Endothelial cell of umbilical vein (primary cell): ENCODE results near the gene ZNF827. TPM values are rescaled to one million over a fixed set of nuclear protein-coding genes. Genes with fewer than 3 reads are reported as not detected.

ENCODE experiments used
- BruUV-seq: library from RNA; stranded (reverse); fragments of 400-500 nt; replicated peaks from 2 replicates; lab custom pipeline; 2021; lab: Mats Ljungman, UMichigan
- CTCF ChIA-PET: fragments of 300-600, 350-600 bp; sonication (Branson Sonifier 250); formaldehyde crosslinking; loops from one replicate; lab custom pipeline; 2021; ENCODE audit warnings: antibody characterized with exemption, inconsistent platforms; lab: Charles Lee
- POLR2A ChIA-PET: fragments of 300-600, 350-600 bp; sonication (Branson Sonifier 250); formaldehyde crosslinking; loops from one replicate; lab custom pipeline; 2021; ENCODE audit warnings: antibody characterized with exemption, inconsistent platforms; lab: Charles Lee
- DNase-seq: peaks from one replicate; pipeline ENCODE4 v3.0.0-alpha.2; 2011; ENCODE audit warnings: low read depth, low spot score
- FAIRE-seq: peaks from 2 replicates; lab custom pipeline; 2011; peaks lifted over from hg19 to GRCh38; lab: Jason Lieb, UNC
- H2AFZ ChIP-seq: 2 replicates; pipeline ENCODE4 v1.6.0; 2012; ENCODE audit warnings: low read depth, low read length, control low read depth, inconsistent platforms
- H3K27ac ChIP-seq: 2 replicates; pipeline ENCODE4 v1.5.1; 2011; ENCODE audit warnings: low read depth, mild to moderate bottlenecking, control low read depth, low read length, moderate library complexity; ENCODE audit not compliant: insufficient read depth
- H3K27me3 ChIP-seq, 2 experiments: 2 replicates each; pipeline versions ENCODE4 v1.6.0 to v1.6.1; 2011; ENCODE audit warnings: low read length in 2 of 2, mixed read lengths in 1 of 2; ENCODE audit not compliant: control insufficient read depth in 2 of 2, insufficient read depth in 2 of 2
- H3K36me3 ChIP-seq, 2 experiments: 2 replicates in 1 of 2; 3 replicates in 1 of 2; pipeline ENCODE4 v1.5.1; 2011; ENCODE audit warnings: low read length in 2 of 2, mild to moderate bottlenecking in 1 of 2, moderate library complexity in 1 of 2; ENCODE audit not compliant: control insufficient read depth in 2 of 2, insufficient read depth in 2 of 2; ENCODE audit errors: extremely low read depth in 1 of 2
- H3K4me1 ChIP-seq: 3 replicates; pipeline ENCODE4 v1.5.1; 2011; ENCODE audit warnings: mild to moderate bottlenecking, low read length; ENCODE audit not compliant: control insufficient read depth, insufficient read depth; ENCODE audit errors: extremely low read depth
- H3K4me2 ChIP-seq: 2 replicates; pipeline ENCODE4 v1.6.1; 2011; ENCODE audit warnings: low read length, control low read depth, mixed read lengths; ENCODE audit not compliant: insufficient read depth
- H3K4me3 ChIP-seq, 3 experiments: fragments of 200-600 bp in 1 of 3; sonication (generic), shearing (Covaris generic) in 1 of 3; replicated peaks in 1 of 3; 2 replicates each; pipeline ENCODE4 v1.5.1; 2011 to 2016; ENCODE audit warnings: control low read depth in 3 of 3, low read length in 3 of 3, mild to moderate bottlenecking in 2 of 3, inconsistent platforms in 1 of 3, low read depth in 1 of 3, moderate library complexity in 1 of 3; ENCODE audit not compliant: insufficient read depth in 1 of 3
- H3K79me2 ChIP-seq: 2 replicates; pipeline ENCODE4 v1.6.0; 2012; ENCODE audit warnings: low read length, inconsistent platforms; ENCODE audit not compliant: control insufficient read depth, insufficient read depth
- H3K9ac ChIP-seq: replicated peaks from 2 replicates; pipeline ENCODE3; 2011; ENCODE audit warnings: low read length, control low read depth; ENCODE audit not compliant: insufficient read depth; ENCODE audit errors: extremely low read depth
- H3K9me1 ChIP-seq: replicated peaks from 3 replicates; pipeline ENCODE4 v1.6.0; 2011; ENCODE audit warnings: mild to moderate bottlenecking, low read length; ENCODE audit not compliant: control insufficient read depth, insufficient read depth; ENCODE audit errors: extremely low read depth
- H3K9me3 ChIP-seq: replicated peaks from 2 replicates; pipeline ENCODE4 v1.5.1; 2012; ENCODE audit warnings: low read length, inconsistent platforms; ENCODE audit not compliant: control insufficient read depth, insufficient read depth
- H4K20me1 ChIP-seq: replicated peaks from 2 replicates; pipeline ENCODE3; 2011; ENCODE audit warnings: mild to moderate bottlenecking, low read length; ENCODE audit not compliant: control insufficient read depth, insufficient read depth; ENCODE audit errors: extremely low read depth
- EZH2 ChIP-seq: IDR thresholded peaks from 2 replicates; pipeline ENCODE4 v1.6.1; 2012; ENCODE audit warnings: borderline replicate concordance, low read depth, mild to moderate bottlenecking, moderate library complexity, low read length, inconsistent platforms; ENCODE audit not compliant: severe bottlenecking
- GATA2 ChIP-seq: IDR thresholded peaks from 2 replicates; pipeline ENCODE4 v1.7.0; 2011; ENCODE audit warnings: low read depth, mild to moderate bottlenecking, moderate library complexity, mixed read lengths, low read length; ENCODE audit not compliant: insufficient read length, insufficient read depth
- JUN ChIP-seq: IDR thresholded peaks from 2 replicates; pipeline ENCODE4 v1.6.1; 2011; ENCODE audit warnings: borderline replicate concordance, low read depth; ENCODE audit not compliant: insufficient read length, insufficient read depth
- MYC ChIP-seq: IDR thresholded peaks from one replicate; pipeline ENCODE4 v1.6.1; 2011; ENCODE audit warnings: mild to moderate bottlenecking, low read depth, low read length
- POLR2A ChIP-seq: IDR thresholded peaks from 2 replicates; pipeline ENCODE4 v1.6.1; 2012; ENCODE audit warnings: low read depth, mild to moderate bottlenecking, control low read depth, low read length
- dilution Hi-C: fragments of 300-500 bp; cut with MboI; formaldehyde crosslinking; loops from one replicate; pipeline ENCODE4 v1.15.0; 2019; ENCODE audit warnings: low sequenced_read_pairs; ENCODE audit not compliant: extremely low pct_ligation_motif_present
- intact Hi-C: fragments of 100-400 bp; cut with micrococcal nuclease; formaldehyde crosslinking; loops from one replicate; pipeline ENCODE4 v1.10.0; 2022
- polyA plus RNA-seq, 4 experiments: library from polyadenylated mRNA; depleted of rRNA in 3 of 4; stranded (reverse) in 3 of 4; unstranded in 1 of 4; fragments of >200 nt; gene quantifications; 2 replicates each; pipeline versions ENCODE4 v1.2.1 to v1.2.3, GENCODE V29; 2011 to 2012; ENCODE audit warnings: missing spikeins in 1 of 4
- total RNA-seq: library from RNA; stranded (reverse); gene quantifications from 2 replicates; pipeline ENCODE4 v1.2.3, GENCODE V29; 2021
- TF ChIP-seq, protein P1 (sequence below): IDR thresholded peaks from 2 replicates; pipeline ENCODE4 v1.6.1; 2011; ENCODE audit not compliant: insufficient read depth, insufficient read length
- TF ChIP-seq, protein P2 (sequence below), 2 donors: IDR thresholded peaks; 1 replicate in 1 of 2; 2 replicates in 1 of 2; pipeline ENCODE4 v1.5.1; 2011; ENCODE audit warnings: low read length in 2 of 2, mild to moderate bottlenecking in 2 of 2, moderate library complexity in 2 of 2, control low read depth in 1 of 2, inconsistent platforms in 1 of 2, low read depth in 1 of 2; ENCODE audit not compliant: insufficient read depth in 1 of 2; ENCODE audit errors: extremely low read depth in 1 of 2

Gene ZNF827
- total and polyA plus RNA-seq, 2 donors (not counting 3 experiments of a cell fraction or from before 2014, with no cell fraction given) = 16.9 to 23.7 TPM

DNA sequence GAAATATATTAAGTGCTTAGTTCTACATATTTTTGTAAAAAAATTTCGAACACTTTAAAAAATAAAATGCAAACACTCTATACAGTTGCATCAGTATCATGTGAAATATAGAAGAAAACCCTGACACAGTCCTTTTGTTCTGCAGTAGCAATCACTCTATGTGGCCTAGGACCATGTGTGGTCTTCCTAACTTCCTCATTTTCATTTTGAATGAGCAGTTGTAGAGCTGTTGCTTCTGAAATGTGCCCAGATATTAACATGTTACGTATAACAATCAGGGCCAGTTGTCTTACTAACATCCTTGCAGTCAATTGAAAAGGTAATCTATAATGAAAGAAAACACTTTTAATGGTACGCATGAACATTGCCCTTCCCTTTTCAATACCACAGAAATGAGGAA is 107.9 kb downstream of the ZNF827 start:
- Histone ChIP-seq H3K4me2 (no peak overlapping the region), H3K36me3 (no peaks in the 10 kb centered on the region), H2AFZ (no peak overlapping the region), H3K79me2 (no peaks in the 10 kb centered on the region), H3K27ac (no peak overlapping the region), H4K20me1 (no peaks in the 10 kb centered on the region), H3K4me1 (peaks cover 13% of the 10 kb centered on the region), H3K9me3 (no peaks in the 10 kb centered on the region), H3K27me3 (no peaks in the 10 kb centered on the region), H3K9me1 (no peaks in the 10 kb centered on the region), H3K4me3 (no peak overlapping the region), H3K9ac (no peak overlapping the region)
- dilution Hi-C loops = no loop called here
- DNase-seq (no peak), FAIRE-seq (no peak)
- POLR2A ChIA-PET = no interaction called here
- no peak for TF ChIP-seq POLR2A
- no peak for TF ChIP-seq JUN
- TF ChIP-seq, protein P1, sequence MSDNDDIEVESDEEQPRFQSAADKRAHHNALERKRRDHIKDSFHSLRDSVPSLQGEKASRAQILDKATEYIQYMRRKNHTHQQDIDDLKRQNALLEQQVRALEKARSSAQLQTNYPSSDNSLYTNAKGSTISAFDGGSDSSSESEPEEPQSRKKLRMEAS = no peak
- TF ChIP-seq GATA2 = no peak
- TF ChIP-seq MYC = no peak
- no peak for TF ChIP-seq EZH2
- TF ChIP-seq, protein P2, sequence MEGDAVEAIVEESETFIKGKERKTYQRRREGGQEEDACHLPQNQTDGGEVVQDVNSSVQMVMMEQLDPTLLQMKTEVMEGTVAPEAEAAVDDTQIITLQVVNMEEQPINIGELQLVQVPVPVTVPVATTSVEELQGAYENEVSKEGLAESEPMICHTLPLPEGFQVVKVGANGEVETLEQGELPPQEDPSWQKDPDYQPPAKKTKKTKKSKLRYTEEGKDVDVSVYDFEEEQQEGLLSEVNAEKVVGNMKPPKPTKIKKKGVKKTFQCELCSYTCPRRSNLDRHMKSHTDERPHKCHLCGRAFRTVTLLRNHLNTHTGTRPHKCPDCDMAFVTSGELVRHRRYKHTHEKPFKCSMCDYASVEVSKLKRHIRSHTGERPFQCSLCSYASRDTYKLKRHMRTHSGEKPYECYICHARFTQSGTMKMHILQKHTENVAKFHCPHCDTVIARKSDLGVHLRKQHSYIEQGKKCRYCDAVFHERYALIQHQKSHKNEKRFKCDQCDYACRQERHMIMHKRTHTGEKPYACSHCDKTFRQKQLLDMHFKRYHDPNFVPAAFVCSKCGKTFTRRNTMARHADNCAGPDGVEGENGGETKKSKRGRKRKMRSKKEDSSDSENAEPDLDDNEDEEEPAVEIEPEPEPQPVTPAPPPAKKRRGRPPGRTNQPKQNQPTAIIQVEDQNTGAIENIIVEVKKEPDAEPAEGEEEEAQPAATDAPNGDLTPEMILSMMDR (IDR thresholded peaks at IDR 0.05; ENCODE audit: extremely low read depth in 1 of 2, insufficient read depth in 1 of 2, low read depth in 1 of 2, low read length in 2 of 2) = no peak
- BruUV-seq = no TSS peak
- intact Hi-C loops = loop anchor here (1.0 kb wide), 1 partner anchor 10 kb away; no protein-coding TSS in a partner anchor
- CTCF ChIA-PET = interaction anchor here (0.6 to 1.8 kb wide), 9 partner anchors 8 to 614 kb away, joined by 3 to 13 read pairs (median 3); no protein-coding TSS in a partner anchor
